ENCODE results near the gene SCGB1C1.
A peak's percentile ranks its signal among the peaks of the same experiment; 100 is the strongest.
"Not testable (repeated sequence)": the region's sequence is repeated elsewhere in the genome, so short reads cannot be mapped to it uniquely, and the experiment has no call there.

Gene SCGB1C1

DNA sequence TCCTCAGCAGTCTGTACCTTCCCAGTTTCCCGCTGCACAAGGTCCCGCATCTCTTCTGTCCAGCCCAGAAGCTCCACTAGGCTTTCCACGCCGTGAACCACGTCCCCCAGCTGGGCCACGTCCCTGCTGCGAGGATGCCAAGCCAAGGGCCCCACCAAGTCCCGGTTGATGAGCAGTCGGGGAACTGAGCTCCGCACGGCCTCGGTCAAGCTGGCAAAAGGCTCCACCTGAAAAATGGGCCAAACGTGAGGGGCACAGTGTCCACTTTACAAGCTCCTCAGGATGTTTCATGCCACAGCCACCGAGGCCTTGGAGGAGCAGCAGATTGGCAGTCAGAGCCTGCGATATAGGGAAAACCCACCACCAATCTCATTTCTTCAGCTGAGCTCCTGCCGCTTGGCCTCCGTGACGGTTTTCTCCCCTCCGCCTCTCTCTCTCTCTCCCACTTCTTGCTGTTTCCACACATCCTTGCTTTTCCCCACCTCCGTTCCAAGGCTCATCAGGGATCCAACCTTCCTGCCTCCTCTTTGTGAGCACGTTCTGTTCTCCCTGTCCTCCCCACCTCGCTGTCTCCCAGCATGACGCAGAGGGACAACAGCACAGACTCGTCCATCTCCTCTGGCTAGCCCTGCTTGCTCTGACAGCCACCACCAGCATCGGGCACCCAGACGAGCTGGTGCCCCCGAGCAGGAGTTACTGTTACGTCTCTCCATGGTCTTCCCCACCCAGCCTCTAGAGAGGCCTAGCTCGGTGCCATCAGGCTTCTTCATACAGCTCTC lies 26.1 kb downstream of the SCGB1C1 start:
- DNase-seq (ENCODE audit: low read depth) = no peak

DNA sequence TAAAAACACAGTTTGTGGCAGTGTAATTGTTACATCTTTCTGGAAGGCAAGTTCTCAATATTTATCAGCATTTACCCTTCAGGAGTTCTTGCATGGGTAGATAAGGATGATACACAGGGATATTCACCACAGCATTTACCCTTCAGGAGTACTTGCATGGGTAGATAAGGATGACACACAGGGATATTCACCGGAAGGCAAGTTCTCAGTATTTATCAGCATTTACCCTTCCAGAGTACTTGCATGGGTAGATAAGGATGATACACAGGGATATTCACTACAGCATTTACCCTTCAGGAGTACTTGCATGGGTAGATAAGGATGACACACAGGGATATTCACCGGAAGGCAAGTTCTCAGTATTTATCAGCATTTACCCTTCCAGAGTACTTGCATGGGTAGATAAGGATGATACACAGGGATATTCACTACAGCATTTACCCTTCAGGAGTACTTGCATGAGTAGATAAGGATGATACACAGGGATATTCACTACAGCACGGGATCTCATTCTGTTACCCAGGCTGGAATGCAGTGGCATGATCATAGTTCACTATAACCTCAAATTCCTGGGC lies 27.9 kb downstream of the SCGB1C1 start:
- DNase-seq (ENCODE audit: low read depth) = not testable (repeated sequence)

DNA sequence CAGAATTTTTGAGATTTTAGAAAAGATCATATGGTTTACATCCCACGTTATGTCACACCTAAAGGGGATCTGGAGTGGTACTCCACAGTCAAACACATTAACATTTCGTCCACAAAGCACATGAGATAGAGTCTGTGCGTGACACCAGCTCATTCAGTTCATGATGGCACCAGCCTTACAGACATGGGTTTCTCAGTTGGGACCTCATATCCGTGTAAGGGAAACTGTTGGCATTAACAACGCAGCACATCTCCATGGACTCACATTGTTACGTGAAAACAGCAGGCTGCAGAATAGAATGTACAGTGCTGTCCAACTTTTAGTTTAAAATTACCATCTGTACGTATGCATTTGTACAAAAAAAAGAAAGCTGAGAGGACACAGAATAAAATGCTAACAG lies 28.7 kb downstream of the SCGB1C1 start:
- no peak for DNase-seq (ENCODE audit: low read depth)

GRCh38 chr11:221998-222789 lies 29.3 kb downstream of the SCGB1C1 start:
- DNase-seq (ENCODE audit: low read depth) = no peak

DNA sequence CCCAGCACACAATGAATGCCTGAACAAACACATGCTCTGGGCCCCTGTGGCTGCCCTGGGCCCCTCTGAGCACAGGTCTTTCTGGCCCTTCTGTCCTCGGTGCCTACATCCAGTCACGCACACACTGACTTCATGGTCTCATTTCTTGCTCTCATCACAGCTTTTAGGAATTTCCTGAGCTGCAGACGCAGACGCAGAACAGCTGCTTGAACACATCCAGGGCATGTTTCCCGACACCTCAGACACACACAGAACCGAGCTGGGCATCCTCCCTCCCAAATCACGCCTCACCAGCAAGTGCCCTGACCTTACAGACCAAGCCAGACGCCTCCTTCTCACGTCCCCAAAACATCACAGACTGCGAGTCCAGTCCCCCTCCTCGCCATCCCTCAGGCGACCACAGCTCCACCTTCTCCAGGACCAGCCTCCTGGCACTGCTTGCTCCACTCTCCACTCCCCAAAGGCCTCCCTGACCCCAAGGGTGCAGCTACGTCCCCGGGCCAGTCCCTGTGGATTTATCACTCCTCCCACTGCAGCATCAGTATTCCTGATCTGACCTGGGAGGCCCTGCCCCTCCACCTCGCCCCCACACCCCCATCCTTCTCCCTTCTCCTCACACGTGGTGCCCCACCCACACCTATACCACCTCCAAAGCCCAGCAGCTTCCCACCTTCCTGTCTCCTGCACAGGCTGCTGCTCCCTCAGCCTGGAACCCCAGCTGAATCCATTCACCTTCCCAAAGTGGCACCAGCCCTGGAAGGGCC lies 30.3 kb downstream of the SCGB1C1 start:
- no peak for DNase-seq (ENCODE audit: low read depth)

GRCh38 chr11:223884-224283 lies 31.0 kb downstream of the SCGB1C1 start:
- DNase-seq (ENCODE audit: low read depth) = no peak

GRCh38 chr11:224424-224823 lies 31.5 kb downstream of the SCGB1C1 start:
- no peak for DNase-seq (ENCODE audit: low read depth)

DNA sequence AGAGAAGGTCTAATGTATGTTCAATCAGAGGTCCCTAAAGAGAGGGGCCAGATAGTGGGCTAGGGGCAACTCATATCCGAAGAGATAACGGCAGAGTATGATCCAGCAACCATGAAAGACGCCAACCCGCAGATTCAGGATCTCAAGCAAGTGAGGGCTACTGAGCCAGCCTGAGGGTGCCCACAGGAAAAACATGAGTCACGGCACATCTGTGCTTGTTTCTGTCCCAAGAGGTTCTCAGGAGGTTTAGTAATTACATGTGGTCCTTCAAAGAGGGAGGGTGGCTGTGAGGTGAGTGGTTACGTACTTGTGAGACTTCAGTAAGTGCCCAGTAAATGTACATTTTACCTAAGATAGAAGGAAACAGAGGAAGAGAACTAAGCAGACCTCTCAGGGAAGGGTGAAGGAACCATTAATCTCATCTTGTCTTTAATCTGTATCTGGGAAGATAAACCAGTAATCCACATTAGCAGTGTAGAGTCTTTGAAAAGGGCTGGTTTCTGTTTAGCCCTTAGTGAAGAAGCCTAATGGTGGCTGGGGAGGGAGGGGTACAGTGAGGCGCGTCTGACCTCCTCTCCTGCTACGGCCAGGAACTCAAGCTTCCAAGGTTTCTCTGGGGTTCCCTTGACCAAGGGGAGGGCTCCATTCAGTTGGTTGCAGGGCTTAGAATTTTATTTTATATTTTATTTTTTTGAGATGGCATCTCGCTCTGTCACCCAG lies 33.0 kb downstream of the SCGB1C1 start:
- DNase-seq (ENCODE audit: low read depth) = no peak

GRCh38 chr11:227824-228379 lies 35.0 kb downstream of the SCGB1C1 start:
- DNase-seq (ENCODE audit: low read depth) = no peak

- DNase-seq (ENCODE audit: low read depth) = no peak
These were observed 37.6 kb downstream of the SCGB1C1 start for GRCh38 chr11:230431-230830.

DNA sequence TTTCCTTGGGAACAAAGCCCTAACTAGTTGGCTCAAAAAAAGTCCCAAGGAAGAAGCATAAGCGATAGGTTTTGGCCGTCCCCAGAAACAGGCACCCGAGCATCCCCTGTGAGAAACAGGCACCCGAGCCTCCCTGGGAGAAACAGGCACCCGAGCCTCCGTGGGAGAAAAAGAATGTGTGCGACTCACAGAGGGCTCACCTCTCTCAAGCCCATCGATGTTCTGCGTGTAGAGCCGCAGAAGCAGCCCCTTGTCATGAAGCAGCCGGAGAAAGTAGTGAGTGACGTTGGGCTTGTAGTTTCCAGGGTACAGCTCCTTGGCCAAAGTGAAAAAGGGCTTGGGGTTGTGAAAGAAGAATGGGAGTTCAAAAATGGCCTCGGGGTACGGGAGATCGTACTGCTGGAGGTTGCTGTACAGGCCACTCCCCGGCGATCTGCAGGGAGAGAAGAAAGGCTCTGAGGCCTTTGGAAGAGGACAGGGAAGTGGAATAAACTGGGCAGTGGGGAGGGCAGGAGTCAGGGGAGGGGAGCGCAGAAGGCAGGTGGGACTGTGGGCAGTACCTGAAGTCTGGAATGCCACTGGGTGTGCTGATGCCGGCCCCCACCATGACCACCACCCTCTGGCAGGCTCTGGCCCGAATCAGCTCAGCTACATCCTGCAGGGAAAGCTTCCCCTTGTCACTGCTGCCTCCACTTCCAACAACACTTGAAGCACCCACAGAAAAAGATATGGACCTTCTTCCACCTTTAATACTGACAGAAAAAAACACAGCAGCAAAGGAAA lies 40.1 kb downstream of the SCGB1C1 start:
- DNase-seq (ENCODE audit: low read depth) = no peak

GRCh38 chr11:235180-235579 lies 42.3 kb downstream of the SCGB1C1 start:
- DNase-seq (ENCODE audit: low read depth) = no peak

DNA sequence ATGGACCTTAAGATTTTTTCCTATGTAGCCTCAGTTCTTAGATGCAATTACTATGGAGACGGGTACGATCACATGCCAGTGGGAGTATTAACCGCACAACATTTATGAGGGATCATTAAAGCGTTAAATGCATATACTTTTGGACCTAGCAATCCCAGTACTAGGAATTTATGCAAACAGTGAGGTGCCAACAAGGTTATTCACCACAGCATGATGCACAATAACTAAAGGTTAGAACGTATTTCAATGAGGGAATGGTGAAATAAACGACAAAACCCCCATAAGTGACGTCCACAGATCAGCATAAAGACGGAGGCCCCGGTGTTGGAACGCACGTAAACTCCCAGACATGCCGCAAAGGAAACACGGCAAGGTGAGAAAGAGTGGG lies 42.7 kb downstream of the SCGB1C1 start:
- DNase-seq (ENCODE audit: low read depth) = peak; percentile 27

GRCh38 chr11:235997-236773 lies 43.3 kb downstream of the SCGB1C1 start, which contains the start of gene SIRT3:
Gene SIRT3, minus strand, starts transcription at chr11:236342. Its CDS starts 14 bp downstream, at chr11:236328.
- DNase-seq (ENCODE audit: low read depth) = peak; percentile 67

- DNase-seq (ENCODE audit: low read depth) = peak; percentile 76
These were observed 44.2 kb downstream of the SCGB1C1 start, which contains the start of gene PSMD13 for GRCh38 chr11:236774-237767. Gene PSMD13, plus strand, starts transcription at chr11:236976. Its CDS starts 74 bp downstream, at chr11:237050.

DNA sequence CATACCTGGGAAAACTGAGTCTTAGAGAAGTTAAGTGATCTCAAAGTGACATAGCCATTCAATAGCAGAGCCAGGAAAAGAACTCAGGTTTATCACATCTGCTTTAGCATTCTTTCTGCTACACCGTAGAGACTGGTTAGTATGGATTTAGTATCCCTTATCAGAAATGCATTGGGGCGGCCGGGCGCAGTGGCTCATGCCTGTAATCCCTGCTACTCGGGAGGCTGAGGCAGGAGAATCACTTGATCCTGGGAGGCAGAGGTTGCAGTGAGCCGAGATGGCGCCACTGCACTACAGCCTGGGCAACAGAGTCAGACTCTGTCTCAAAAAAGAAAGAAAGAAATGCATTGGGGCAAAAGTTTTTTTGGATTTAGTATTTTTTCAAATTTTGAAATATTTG lies 45.5 kb downstream of the SCGB1C1 start:
- not testable (repeated sequence) for DNase-seq (ENCODE audit: low read depth)

DNA sequence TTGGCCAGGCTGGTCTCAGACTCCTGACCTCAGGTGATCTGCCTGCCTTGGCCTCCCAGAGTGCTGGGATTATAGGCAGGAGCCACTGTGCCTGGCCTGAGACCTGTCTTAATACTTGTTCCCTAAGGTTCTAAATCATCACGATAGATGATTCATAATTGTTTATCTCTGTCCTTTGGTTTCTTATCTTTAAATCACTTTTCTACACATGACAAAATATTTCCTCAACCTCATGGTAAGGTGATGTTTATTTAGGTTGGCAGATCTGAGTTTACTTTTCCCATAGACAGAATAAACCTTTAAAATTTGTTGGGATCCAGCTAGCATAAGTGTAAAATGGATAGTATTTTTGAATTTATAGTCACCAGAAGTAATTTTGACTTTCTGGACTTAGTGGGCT lies 47.4 kb downstream of the SCGB1C1 start:
- DNase-seq (ENCODE audit: low read depth) = no peak

DNA sequence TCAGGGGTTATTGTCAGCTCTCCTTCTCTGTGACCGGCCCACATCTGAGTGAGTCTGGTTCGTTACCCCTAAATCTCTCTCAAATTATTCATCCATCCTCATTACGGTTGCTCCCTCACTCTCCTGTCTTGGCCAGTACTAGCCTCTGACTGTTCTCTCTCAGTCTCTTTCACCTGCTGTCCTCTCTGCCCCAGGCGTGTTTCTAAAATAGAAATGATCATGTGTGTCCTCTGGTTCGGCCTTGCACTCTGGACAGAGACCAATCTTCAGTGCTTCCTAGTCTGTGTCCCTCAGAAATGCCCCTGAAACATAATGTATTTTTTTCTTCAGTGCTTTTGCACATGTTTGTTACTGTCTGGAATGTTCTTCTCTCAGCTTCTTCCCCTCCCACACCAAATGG lies 48.8 kb downstream of the SCGB1C1 start:
- DNase-seq (ENCODE audit: low read depth) = no peak

All from stimulated activated CD8-positive, alpha-beta memory T cell treated with anti-CD3 and anti-CD28 coated beads, Interleukin-15, amount 100 ng/mL, for 1 hour (primary cell).